Measurements from ENCODE around the gene AGK. TPM values are rescaled to one million over a fixed set of nuclear protein-coding genes. Genes with fewer than 3 reads are reported as not detected.

The AGK gene
- total RNA-seq, 1 donor, result 43.2 TPM

DNA sequence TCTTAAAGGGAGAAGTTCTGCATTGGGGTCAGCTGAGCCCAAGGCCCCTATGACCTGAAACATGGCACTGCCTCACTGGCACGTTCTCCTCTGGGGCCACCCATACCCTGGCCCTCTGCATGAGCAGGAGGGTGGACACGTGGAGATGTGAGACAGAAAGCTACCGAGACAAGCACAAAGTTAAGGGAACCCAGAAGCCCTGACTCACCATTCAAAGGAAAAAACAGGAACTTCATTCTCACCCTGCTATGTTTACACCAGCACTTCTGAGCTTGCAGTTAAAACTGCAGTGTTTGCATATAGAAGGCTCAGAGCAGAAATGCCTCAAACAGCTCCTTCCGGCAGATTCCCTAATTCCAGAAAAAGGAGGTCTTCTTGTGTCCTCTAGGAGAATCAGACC is 109.0 kb downstream of the AGK start:
- TF ChIP-seq, protein P1, sequence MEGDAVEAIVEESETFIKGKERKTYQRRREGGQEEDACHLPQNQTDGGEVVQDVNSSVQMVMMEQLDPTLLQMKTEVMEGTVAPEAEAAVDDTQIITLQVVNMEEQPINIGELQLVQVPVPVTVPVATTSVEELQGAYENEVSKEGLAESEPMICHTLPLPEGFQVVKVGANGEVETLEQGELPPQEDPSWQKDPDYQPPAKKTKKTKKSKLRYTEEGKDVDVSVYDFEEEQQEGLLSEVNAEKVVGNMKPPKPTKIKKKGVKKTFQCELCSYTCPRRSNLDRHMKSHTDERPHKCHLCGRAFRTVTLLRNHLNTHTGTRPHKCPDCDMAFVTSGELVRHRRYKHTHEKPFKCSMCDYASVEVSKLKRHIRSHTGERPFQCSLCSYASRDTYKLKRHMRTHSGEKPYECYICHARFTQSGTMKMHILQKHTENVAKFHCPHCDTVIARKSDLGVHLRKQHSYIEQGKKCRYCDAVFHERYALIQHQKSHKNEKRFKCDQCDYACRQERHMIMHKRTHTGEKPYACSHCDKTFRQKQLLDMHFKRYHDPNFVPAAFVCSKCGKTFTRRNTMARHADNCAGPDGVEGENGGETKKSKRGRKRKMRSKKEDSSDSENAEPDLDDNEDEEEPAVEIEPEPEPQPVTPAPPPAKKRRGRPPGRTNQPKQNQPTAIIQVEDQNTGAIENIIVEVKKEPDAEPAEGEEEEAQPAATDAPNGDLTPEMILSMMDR (IDR thresholded peaks at IDR 0.05; ENCODE audit: insufficient read depth, low read depth, low read length), result no peak
- H3K4me3 ChIP-seq (ENCODE audit: low read depth, low read length), result no peak overlapping the region
- DNase-seq (ENCODE audit: low read depth), result peak; percentile 28

DNA sequence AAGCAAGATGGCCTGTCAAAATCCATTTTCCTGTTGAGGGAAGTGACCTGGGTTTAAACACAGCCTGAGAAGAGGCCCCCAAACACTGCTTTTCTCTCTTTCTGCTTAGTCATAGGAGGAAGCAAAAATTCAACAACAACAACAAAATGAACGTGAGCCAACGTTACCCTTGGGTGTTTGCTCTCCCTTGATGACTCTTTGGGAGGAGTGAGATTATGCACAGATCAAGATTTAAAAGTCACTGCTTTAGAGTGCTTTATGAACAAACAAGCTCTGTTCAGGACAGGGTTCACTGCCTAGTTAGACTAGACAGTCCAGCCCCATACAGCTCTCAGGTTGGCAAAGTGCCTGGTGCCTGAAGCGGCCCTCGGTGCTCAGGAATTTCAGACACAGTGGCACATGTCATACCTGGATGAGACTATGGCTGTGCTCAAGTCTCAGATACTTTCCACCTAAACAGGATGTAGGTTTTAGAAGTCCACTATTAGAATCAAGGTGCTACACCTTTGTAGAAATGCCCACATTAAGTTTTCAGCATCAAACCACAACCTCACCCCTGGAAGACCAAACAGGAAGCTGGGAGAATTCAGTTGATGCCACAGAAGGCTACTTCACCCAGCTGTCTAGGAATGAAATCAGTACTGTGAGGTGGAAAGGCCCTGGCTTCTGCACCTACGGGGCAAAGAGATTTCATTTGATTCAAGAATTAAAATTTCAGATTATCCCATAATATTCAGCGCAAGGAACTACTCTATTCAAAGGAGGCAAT is 112.1 kb downstream of the AGK start:
- H3K4me3 ChIP-seq (ENCODE audit: low read depth, low read length), result no peak overlapping the region
- DNase-seq (ENCODE audit: low read depth), result peak; percentile 23
- TF ChIP-seq, protein P1 (IDR thresholded peaks at IDR 0.05; ENCODE audit: insufficient read depth, low read depth, low read length), result no peak

DNA sequence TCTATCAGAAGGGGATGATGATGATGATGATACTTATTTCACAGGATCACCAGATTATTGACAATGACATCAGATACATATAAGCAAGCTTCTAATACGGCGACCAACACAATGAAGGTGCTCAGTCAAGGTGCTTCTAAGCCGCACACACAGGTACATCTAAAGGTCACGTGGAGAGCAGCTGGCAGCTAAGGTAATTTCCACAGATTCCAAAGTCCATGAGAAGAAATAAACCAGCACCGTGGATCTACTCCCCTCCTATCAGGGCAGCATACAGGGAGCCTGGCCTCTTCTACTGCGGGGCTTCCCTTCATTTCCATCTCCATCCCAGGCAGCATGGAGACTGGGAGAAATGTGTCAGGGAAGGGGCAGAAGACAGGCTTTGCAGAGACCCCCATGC is 113.2 kb downstream of the AGK start:
- no peak for DNase-seq (ENCODE audit: low read depth)
- no peak overlapping the region for H3K4me3 ChIP-seq (ENCODE audit: low read depth, low read length)
- TF ChIP-seq, protein P1 (IDR thresholded peaks at IDR 0.05; ENCODE audit: insufficient read depth, low read depth, low read length), result no peak

DNA sequence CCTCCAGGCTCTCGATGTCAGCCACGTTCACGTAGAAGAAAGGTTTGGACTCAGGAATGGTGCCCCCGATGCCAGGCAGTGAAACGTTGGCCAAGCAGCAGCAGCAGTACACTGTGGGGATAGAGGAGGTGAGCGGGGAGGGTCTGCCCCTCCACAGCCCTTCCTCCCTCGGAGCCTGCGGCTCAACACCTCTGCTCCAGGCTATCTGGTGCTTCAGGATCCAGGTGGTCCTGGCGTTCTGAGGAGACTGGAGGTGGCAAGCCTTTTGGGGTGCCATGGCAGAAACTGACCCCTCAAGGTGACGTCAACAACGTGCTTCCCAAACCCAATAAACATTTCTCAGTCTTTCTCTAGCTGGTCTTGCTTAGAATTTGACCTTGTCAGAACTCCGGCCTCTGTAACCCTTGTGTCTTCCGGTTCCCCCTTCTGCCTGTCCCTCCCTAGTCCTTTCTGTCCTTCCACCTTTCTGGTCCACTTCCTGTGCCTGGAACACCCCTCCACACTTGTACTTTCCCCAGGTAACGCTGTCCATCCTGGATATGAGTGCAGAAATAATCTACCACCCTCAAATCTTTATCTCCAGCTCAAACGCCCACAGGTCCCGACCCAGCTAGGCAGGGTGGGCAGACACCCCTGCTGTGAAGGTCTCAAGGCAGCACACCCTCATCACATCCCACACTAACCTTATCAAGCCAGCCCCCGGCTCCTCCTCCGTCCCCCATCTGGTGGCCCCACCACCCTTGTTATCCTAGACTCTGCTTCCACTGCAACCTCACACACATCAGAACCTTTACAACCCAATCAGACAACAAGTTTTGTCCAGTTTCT is 114.2 kb downstream of the AGK start:
- DNase-seq (ENCODE audit: low read depth), result no peak

DNA sequence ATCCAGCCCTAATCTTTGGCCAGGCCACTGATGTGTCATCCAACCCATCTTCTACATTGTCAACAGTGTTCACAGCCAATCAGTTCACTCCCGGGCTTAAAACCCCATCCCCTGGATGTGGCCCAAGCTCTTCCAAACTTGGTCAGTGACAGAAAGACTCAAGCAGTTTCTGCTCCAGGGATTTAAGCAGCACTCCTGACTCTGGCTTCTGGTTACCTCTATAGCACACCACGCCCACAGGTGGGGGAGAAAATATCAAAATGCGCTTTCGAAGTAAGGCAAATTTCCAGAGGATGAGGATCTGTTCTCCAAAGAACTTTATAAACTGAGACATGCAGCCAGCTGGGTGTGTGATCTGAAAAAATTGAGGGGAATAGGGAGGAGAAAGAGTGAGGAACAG is 114.9 kb downstream of the AGK start:
- TF ChIP-seq, protein P1 (IDR thresholded peaks at IDR 0.05; ENCODE audit: insufficient read depth, low read depth, low read length), result no peak
- DNase-seq (ENCODE audit: low read depth), result no peak
- H3K4me3 ChIP-seq (ENCODE audit: low read depth, low read length), result no peak overlapping the region

More for the DNA sequence above, 114.2 kb downstream of the AGK start:
- TF ChIP-seq, protein P1 (IDR thresholded peaks at IDR 0.05; ENCODE audit: insufficient read depth, low read depth, low read length), result no peak
- H3K4me3 ChIP-seq (ENCODE audit: low read depth, low read length), result no peak overlapping the region

DNA sequence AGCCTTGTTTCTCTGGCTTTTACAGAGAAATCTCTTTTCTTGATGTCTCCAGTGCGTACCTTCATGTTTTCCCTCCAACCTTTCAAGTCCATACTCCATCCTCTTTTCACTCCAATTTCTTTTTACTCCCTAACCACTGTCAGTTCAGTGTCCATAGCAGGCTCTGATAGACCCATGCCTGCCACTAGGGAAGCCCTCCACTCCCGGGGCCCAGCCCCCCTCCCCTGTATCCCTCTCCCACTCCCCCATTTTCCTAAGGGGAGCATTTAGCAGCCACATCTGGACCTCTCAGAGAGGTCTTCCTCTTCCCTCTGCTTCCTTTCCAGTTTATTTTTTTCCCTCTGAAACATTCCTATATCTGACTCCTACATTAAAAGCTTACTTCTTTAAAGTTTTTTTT is 117.6 kb downstream of the AGK start:
- no peak for DNase-seq (ENCODE audit: low read depth)
- TF ChIP-seq, protein P1 (IDR thresholded peaks at IDR 0.05; ENCODE audit: insufficient read depth, low read depth, low read length), result no peak
- no peak overlapping the region for H3K4me3 ChIP-seq (ENCODE audit: low read depth, low read length)

Measured in fibroblast of villous mesenchyme (primary cell).